T-helper 1 cell treated with Interleukin-12 subunit alpha and Interleukin-12 subunit beta and Interleukin-4 antibody, amounts not matched to agents 30 ng/mL and 1 ng/mL, for 36 hours (primary cell): Measurements from ENCODE around the gene C3orf38. TPM values are rescaled to one million over a fixed set of nuclear protein-coding genes. Genes with fewer than 3 reads are reported as not detected.

ENCODE experiments used
- intact Hi-C: fragments of 100-400 bp; cut with micrococcal nuclease; formaldehyde crosslinking; loops from one replicate; pipeline ENCODE4 v1.15.1; 2024
- total RNA-seq: library from RNA; stranded (reverse); gene quantifications from 2 replicates; pipeline ENCODE4 v1.2.3, GENCODE V29; 2022

C3orf38 gene
- total RNA-seq: 29.6 and 33.4 TPM in 2 replicates

DNA sequence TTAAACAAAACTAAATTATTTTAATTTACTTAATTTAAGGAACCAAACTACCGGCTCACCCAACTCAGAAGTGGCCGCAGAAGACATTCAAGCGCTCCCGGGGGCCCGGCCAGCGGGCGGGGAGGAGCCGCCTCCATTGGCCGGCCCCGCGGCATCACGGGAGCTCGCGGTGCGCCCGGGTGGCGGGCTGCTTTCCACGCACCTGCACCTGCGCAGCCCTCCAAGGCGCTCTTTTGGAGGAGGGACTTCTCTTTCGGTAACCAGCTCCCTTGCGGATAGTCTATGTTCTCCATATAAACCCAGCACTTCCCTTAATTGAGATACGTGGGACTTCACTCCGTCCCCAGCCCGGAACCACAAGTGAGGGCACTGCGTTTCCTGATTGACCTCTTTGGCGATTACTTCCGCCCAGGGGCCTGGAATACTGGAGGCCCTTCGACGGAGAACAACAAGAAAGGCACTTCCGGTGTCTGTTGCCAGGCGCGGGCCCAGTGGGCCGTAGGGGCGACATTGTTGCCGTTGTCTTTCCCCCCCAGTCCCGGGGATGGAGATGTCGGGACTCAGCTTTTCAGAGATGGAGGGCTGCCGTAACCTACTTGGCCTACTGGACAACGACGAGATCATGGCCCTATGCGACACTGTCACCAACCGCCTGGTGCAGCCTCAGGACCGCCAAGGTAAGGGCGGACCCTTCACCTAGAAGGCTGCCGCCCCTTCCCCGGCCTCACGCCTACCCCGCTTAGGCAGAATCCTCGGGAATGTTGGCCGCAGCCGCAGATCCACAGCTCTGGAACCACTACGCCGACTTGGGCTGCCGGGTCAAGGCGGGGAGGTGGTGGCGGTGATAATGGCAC lies at the start of gene C3orf38:
C3orf38 (plus strand) TSS at position 451 of the 854 bp plus-strand sequence; CDS start at position 545, 94 bp downstream.
- intact Hi-C loops: loop anchor here (1.0 to 5.0 kb wide), 6 partner anchors 31 to 922 kb away; partner anchors contain the start of genes CGGBP1, CHMP2B and ZNF654

DNA sequence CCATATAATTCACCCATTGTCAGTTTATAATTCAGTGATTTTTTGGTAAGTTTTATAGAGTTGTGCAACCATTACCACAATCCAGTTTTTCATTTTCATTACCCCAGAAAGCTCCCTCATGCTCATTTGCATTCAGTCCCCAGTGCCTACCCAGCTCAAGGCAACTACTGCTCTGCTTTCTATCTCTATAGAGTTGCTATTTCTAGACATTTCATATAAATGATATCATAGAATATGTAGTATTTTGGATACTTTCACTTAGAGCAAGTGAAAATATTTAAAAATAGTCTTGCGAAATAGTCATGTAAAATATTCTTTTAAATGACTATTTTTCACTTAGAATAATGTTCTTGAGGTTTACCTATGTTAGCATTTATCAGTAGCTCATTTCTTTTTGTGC lies 48.6 kb upstream of the C3orf38 start:
- intact Hi-C loops: no loop called here

DNA sequence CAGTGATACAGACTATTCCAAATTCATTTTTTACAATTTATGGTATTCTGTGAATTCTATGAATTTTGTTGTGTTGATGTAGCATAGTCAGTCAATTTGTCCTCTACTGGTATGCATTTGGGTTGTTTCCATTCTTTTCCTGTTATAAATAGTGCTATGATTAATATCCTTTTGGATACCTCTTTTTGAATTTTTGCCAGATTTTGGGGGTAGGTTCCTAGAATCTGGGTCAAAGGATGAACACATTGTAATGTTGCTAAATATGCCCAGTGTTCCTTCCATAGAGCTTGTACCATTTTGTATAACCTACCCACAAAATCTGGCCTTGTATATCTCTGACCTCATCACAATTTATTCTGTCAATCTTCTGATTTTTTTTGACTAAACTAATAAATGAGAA lies 44.4 kb upstream of the C3orf38 start:
- intact Hi-C loops: no loop called here

DNA sequence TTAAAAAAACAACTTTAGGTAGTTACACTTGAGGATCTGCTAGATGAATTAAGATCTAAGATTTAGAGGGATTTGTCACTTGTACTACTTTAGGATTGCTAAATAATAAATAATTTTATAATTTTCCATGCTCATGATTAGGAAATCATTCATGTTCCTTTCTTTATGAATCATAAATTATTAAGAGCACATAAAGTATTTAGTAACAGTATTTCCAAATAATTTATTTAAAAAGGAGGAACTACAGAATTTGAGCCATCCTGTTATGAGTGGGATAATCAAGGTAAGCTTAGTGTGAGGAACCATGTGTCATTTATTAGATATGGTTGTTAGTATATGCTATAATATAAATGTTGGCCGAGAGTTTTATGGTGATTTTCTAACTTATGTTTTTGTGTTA lies 37.5 kb upstream of the C3orf38 start:
- intact Hi-C loops: loop anchor here (5.0 to 10.0 kb wide), 2 partner anchors 467 to 815 kb away; no protein-coding TSS in a partner anchor

DNA sequence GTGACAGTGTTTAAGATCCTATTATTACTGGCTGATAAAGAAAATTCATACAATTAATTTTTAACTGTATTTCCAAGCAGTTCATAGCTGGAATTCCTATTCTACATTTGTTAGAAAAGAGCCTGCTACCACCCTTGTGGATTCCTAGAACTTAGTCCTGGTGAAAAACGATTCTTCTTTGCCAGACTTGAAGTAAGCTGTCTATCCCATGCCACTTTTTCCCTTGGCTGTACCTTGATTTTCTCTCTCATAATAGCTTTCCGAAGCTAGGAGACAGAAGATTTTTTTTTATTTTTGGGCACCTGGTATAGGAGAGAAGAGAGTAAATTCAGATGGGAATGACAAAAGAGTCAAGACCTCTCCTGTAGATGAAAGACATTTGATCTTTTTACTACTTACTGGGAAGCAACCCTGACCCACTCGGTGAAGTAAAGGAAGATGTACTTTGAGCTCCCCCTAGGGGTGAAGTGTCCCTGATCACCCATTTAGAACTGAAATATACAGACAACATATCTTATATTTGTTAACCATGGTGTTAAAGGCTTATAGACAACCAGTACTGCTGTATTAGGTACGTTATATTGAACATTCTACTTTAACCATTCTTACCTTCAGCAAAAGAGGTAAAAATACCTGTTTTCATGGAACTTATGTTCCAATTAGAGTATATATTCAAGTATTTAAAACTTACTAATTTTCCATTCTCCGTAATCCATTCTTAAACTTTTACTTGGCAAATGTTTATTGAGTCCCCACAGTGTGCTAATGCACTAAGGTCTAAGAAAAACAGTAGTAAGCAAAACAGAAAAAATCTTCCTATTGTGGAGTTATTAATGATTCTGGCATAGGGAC lies 36.2 kb upstream of the C3orf38 start:
- intact Hi-C loops: loop anchor here (1.0 to 10.0 kb wide), 10 partner anchors 36 to 816 kb away; partner anchors contain the start of genes C3orf38, CGGBP1 and ZNF654

DNA sequence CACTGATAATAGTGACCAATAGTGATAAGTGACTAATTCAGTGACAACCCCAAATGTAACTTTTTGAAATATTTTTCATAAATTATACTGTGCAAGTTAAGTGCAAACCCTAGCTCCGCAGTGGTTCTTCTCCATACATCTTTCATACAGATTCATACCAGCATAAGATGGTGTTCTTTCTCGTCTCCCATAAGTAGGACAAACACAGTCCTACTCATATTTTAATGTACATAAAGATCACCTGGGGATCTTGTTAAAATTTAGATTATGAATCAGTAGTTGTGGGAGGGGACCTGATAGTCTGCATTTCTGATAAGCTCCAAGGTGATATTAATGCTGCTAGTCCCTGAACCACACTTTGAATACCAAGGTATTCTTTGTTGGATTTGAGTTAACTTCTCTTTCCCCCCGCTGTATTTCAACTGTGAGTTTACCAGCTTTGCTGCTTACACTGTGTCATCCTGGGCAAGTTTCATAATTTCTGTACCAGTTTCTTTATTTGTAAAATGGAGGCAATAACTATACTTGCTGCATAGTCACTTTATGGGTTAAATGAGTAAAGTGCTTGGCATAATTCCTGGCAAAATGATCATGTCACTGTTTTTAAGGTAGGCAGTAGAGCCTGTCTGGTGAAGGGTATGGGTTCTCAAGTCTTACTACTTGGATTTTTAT lies 34.7 kb upstream of the C3orf38 start:
- intact Hi-C loops: loop anchor here (5.0 to 10.0 kb wide), 2 partner anchors 470 to 818 kb away; no protein-coding TSS in a partner anchor

DNA sequence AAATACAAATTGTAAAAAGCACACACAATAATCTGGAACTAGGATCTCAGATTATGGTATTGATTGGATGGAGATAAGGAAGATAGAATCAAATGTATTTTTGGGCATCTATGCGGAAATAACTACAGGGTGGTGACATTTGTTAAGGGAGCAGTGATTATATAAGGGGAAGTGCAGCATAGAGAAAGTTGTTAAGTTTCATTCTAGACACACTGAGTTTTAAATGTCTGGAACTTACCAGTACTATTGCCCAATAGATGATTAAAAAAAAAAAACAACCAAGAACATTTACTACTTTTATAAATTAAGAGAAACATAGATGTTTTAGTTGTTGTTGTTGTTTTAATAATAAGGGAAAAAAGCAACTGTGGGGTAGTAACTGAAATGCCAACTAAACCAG lies 32.1 kb upstream of the C3orf38 start:
- intact Hi-C loops: loop anchor here (10.0 kb wide), 1 partner anchor 473 kb away; no protein-coding TSS in a partner anchor

DNA sequence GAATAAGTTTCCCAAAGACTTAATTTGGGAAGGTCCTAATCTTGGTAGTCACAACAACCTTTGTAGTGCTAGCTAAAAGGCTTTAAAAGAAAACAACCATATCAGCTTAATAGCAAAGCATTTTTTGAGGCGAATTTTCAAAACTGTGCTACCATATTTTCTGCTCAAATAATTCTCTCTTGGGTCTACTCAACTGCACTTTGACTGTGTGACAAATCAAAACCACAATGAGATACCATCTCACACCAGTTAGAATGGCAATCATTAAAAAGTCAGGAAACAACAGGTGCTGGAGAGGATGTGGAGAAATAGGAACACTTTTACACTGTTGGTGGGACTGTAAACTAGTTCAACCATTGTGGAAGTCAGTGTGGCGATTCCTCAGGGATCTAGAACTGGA lies 31.2 kb upstream of the C3orf38 start:
- intact Hi-C loops: loop anchor here (10.0 kb wide), 1 partner anchor 474 kb away; no protein-coding TSS in a partner anchor

DNA sequence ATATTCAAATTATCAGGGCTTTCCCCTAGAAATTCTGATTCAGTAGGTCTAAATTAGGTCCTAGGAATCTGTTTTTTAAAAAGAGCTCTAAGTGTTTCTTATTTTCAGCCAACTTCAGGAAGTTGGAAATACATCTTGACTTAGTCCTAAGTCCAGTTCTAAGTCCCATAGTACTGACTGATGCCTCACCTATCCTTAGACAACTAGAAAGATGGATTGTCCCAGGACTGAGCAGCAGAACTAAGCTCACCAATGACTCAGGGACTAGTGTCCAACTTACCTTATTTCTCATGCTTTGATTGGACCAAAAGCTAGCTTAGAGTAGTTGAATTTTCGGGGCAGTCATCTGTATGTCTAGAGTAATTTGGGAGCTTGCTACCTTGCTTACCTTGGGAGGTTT lies 26.2 kb upstream of the C3orf38 start:
- intact Hi-C loops: no loop called here

DNA sequence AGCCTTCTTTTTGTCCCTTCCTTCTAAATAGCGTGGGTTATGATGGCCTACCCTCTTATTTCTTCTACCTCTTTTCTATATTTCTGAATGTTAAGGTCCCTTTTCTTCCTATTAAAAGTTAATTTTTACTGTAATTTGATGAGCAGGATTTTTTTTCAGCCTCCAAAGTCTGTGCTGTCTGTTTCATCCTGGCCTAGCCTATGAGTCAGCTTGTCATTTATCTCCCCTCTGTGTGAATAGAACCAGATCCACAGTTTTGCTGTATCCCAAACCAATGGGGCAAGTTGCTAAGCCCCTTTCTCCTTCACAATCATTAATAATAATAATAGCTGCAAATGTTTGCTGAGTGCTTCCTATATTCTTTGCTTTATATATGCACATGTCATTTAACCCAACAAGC lies 18.1 kb upstream of the C3orf38 start:
- intact Hi-C loops: no loop called here

DNA sequence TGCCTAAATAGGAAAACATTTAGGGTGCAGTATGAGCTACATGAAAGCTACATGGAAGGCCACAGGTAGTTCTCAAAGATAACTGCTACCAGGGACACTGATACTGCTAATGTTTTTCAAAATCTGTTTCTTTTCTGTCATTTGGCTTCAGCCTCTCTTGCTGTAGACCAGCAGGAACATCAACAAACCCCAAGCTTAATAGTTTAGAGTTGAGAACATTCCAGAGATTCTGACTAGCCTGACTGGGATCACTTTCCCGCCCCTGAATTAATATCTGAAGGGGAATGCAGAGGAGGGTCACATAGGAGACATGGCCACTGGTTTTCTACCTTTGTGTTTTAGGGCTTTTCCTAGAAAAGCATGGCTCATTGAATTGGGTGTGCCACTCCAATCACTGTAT lies 16.9 kb upstream of the C3orf38 start:
- intact Hi-C loops: no loop called here

DNA sequence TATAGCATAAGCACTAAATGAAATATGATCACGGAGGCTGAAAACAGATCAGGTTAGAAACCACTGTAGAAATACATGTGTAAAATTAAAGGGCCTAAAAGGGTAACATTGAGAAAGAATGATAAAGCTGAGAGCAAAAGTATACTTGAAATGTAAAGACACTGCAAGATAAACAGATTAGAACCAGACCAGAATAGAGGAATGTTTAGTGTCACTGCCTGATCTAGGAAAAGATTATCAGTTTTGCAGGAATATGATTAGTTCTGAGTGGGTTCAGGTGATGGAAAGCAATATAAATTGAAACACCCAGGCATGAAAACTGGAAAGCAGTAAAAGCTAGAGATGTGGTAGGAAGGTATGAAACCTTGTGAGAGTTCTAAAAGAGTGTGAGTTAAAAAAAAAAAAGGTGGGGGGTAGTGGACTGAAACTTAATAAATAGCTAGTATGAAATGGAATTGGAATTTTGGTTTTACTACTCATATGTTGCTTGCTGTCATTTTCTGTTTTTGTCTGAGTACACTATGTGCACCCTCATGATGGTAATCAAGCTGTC lies 16.0 kb upstream of the C3orf38 start:
- intact Hi-C loops: no loop called here

DNA sequence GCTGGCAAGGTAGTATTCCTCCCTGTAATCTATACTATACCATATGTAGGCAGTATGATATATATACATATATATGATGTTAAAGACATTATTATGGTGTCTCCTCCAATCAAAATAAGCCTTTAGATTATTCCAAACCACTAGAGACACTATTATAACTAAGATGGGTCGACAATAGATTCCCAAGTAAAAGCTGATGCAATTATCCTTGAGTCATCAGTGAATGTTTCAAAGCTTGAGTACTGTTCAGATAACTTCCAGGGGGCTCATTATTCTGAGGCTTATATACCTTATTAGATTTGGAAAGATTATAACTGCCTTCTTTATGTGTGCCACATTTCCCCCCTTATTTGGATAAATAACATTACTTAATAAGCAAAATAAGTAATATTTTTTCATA lies 11.9 kb upstream of the C3orf38 start:
- intact Hi-C loops: no loop called here

DNA sequence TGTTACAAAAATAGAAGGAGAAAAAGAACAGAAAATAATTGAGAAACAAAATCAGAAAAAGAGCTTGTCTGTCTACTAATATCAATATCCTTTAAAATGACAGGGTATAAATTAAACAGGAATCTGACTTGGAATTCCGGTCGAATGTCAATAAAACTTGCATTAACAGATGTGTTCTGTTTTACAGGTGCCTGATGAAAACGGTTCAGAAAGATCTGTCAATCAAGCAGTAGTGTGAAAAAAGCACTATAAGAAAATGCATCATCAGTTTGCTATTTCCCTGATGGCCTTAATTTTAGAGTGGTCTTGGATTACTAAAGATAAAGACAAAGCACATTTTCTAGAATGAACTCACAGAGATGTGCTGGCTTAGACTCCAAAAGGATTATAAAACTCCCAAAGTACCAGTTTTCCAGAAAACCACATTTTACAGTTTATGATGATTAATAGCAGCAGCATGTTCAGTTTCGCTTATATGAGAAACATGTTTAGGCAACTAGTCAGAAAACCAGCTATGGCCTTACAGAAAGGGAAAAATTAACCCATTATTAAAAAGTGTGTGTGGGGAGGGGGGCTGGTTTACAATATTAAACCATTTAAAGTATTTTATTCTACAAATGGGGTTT lies 8.2 kb upstream of the C3orf38 start:
- intact Hi-C loops: no loop called here

DNA sequence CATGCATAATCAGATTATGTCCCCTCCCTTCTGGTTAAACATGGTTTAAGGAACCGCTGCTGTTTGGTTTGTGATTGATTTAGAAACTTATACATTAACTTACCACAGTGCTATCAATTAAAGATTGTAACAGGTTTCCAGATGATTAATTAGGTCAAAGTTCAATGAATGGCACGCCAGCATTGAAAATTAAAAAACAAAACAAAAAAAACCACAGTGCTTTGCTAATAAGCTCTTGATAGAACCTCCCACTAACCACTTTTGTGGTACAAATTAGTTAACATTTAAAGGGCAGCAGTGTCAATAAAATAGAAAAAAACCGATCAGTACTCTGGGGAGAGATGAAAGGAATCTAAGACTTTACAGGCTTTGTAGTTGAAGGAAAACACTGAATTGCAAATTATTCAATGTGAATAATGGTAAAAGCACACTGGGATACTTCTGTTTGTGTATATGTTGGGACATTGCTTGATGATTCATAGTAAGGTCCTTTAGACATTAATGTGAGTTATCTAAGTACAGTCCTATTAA lies 7.6 kb upstream of the C3orf38 start:
- intact Hi-C loops: no loop called here

DNA sequence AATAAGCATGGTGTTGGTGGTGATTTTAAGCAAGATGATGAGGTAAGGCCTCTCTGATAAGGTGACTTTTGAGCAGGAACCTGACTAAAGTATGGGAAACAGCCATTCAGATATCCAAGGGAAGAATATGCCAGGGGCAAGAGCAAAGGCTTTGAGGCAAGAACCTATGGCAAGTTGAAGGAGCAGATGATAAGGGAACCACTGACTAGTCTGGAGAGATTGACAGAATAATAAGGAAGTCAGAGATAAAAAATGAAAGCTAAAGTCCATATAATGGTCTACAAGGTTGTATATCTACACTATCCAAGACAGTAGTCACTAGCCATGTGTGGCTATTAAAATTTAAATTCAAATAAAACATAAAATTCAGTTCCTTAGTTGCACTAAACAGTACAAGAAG lies 2.5 kb upstream of the C3orf38 start:
- intact Hi-C loops: loop anchor here (5.0 kb wide), 1 partner anchor 130 kb away; no protein-coding TSS in a partner anchor

DNA sequence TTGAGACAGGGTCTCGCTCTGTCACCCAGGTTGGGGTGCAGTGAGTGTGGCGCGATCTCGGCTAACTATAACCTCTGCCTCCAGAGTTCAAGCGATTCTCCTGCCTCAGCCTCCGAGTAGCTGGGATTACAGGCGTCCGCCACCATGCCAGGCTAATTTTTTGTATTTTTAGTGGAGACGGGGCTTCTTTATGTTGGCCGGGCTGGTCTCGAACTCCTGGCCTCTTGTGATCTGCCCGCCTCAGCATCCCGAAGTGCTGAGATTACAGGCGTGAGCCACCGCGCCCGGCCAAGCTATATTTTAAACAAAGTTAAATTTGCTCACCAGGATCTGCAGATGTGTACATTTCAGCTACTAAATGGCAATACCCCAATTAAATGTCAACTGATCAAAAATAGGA lies 1.1 kb upstream of the C3orf38 start:
- intact Hi-C loops: loop anchor here (1.0 to 5.0 kb wide), 4 partner anchors 35 to 921 kb away; partner anchors contain the start of genes CGGBP1, CHMP2B and ZNF654

DNA sequence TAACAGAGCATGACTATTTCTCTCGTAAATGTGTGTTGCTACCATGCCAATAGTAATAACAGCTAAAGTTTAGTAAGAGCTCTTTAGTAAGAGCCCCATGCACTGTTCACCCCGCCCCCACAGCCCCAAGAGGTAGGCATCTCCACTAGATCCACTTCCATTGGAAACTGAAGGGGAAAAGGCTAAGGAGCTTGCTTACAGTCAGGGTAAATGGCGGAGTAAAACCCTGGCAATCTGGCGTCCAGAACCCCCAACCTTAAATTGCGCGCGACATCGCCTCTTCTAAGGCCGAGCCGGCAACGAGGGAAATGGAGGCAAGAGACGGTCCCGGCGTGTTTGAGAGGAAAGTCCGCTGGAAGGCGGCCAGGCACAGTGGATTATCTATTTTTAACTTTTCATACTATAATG lies 654 bp upstream of the C3orf38 start:
- intact Hi-C loops: loop anchor here (1.0 to 5.0 kb wide), 4 partner anchors 36 to 922 kb away; partner anchors contain the start of genes CGGBP1, CHMP2B and ZNF654

DNA sequence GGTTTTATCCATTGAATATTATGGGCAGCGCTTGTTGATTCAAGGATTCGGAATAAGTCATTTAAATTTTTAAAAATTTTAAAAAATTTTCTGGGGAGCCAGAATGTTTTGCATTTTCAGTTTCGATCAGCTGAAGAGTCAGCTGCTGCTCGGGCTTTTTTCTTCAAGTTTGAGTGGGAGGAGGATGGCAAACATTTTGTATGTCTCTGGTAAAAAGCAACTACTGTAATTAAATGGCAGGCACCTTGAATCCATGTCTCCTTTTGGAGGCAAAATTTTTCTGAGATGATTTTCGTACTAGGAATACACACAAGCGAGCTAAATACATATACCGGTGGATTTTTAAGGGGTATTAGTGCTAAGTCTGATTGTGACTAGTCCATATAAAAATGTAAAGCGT lies 612 bp downstream of the C3orf38 start:
- intact Hi-C loops: loop anchor here (1.0 kb wide), 2 partner anchors 30 to 119 kb away; no protein-coding TSS in a partner anchor

DNA sequence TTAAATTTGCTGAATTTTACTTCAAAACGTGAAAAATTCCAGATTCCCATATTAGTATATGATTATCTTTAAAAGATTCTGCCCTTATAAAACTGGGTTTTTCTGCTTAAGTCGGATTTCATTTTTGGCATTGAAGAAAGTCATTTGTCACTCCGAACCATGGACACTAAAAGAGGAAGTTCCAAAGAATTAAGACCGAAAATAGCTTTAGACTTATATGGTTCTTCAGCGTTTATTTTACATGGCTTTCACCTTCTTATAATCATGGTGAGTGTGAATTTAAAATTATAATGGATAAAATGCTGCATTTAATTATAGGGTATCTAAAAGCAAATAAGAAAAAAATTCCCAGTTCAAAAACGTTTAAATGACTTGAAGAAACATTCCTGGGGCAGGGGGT lies 1.0 kb downstream of the C3orf38 start:
- intact Hi-C loops: loop anchor here (1.0 kb wide), 2 partner anchors 29 to 120 kb away; no protein-coding TSS in a partner anchor
